Middle frontal gyrus (tissue), 1 donor: Measurements from ENCODE around the gene DHPS.
"Not testable (repeated sequence)": the region's sequence is repeated elsewhere in the genome, so short reads cannot be mapped to it uniquely, and the experiment has no call there.

Source experiments
- DNase-seq: peaks from one replicate; pipeline ENCODE4 v3.0.0-alpha.2; 2015; ENCODE audit warnings: low spot score; ENCODE audit errors: extremely low spot score

The DHPS gene

GRCh38 chr19:12681074-12681987 lies at the start of gene DHPS:
Gene DHPS, minus strand, starts transcription at chr19:12681880. Its CDS starts 114 bp downstream, at chr19:12681766.
- peak; percentile 91 for DNase-seq

- no peak for DNase-seq
These were observed 49.7 kb upstream of the DHPS start for GRCh38 chr19:12731337-12731736.

- no peak for DNase-seq
These were observed 48.4 kb upstream of the DHPS start for GRCh38 chr19:12730064-12730463.

GRCh38 chr19:12727745-12728433 lies 46.2 kb upstream of the DHPS start:
- DNase-seq, result no peak

GRCh38 chr19:12726988-12727316 lies 45.3 kb upstream of the DHPS start:
- DNase-seq, result no peak

GRCh38 chr19:12725612-12726011 lies 43.9 kb upstream of the DHPS start:
- DNase-seq, result not testable (repeated sequence)

GRCh38 chr19:12723641-12724426 lies 42.2 kb upstream of the DHPS start, which contains the start of gene TNPO2:
Gene TNPO2, minus strand, starts transcription at chr19:12723932. Its CDS starts 2,955 bp downstream, at chr19:12720977.
- no peak for DNase-seq

GRCh38 chr19:12723381-12723640 lies 41.6 kb upstream of the DHPS start:
- no peak for DNase-seq

GRCh38 chr19:12722566-12723380 lies 41.1 kb upstream of the DHPS start:
- peak; percentile 98 for DNase-seq

- DNase-seq, result no peak
These were observed 40.2 kb upstream of the DHPS start for GRCh38 chr19:12721656-12722565.

GRCh38 chr19:12720851-12721655 lies 39.4 kb upstream of the DHPS start:
- no peak for DNase-seq

- DNase-seq, result no peak
These were observed 38.6 kb upstream of the DHPS start for GRCh38 chr19:12720296-12720695.

GRCh38 chr19:12715929-12716328 lies 34.2 kb upstream of the DHPS start:
- DNase-seq, result no peak

GRCh38 chr19:12715102-12715501 lies 33.4 kb upstream of the DHPS start:
- DNase-seq, result no peak

- not testable (repeated sequence) for DNase-seq
These were observed 31.6 kb upstream of the DHPS start for GRCh38 chr19:12713304-12713703.

- not testable (repeated sequence) for DNase-seq
These were observed 30.4 kb upstream of the DHPS start for GRCh38 chr19:12712077-12712476.

GRCh38 chr19:12711187-12711586 lies 29.5 kb upstream of the DHPS start:
- DNase-seq, result no peak

- DNase-seq, result no peak
These were observed 27.0 kb upstream of the DHPS start for GRCh38 chr19:12708641-12709040.

- DNase-seq, result no peak
These were observed 24.6 kb upstream of the DHPS start for GRCh38 chr19:12706332-12706718.
